ENCODE data around the gene PDE1A. TPM values are rescaled to one million over a fixed set of nuclear protein-coding genes. Genes with fewer than 3 reads are reported as not detected.

The PDE1A gene
- total RNA-seq, 2 donors from 2014 or later, result 0.31 TPM; not detected in 1

GRCh38 chr2:182210669-182211068, 216.2 kb downstream of the PDE1A start:
- Mint-ChIP-seq H3K27ac (no peak overlapping the region), H3K27me3 (ENCODE audit: insufficient read depth) (no peaks in the 10 kb centered on the region), H3K9me3 (no peaks in the 10 kb centered on the region), H3K4me1 (no peaks in the 10 kb centered on the region), H3K4me3 (no peak overlapping the region), H3K36me3 (ENCODE audit: low read depth) (no peaks in the 10 kb centered on the region)
- no peaks in the 10 kb centered on the region for H3K4me1 ChIP-seq (ENCODE audit: control insufficient read depth, insufficient read depth, low read length)
- no peak for DNase-seq
- H3K27ac ChIP-seq (ENCODE audit: low read depth, low read length), result no peak overlapping the region
- H3K9me3 ChIP-seq (ENCODE audit: control insufficient read depth, low read length), result no peaks in the 10 kb centered on the region
- no peak overlapping the region for H3K4me3 ChIP-seq (ENCODE audit: low read length)
- TF ChIP-seq CTCF (conservative IDR thresholded peaks at IDR 0.05), result no peak
- H3K36me3 ChIP-seq (ENCODE audit: control insufficient read depth, insufficient read depth, low read length), result no peaks in the 10 kb centered on the region
- H3K9ac ChIP-seq (ENCODE audit: extremely low read depth, low read length, poor library complexity, severe bottlenecking), result no peak overlapping the region
- H3K27me3 ChIP-seq (ENCODE audit: control insufficient read depth, insufficient read depth, low read length, poor library complexity, severe bottlenecking), result no peaks in the 10 kb centered on the region

- no peaks in the 10 kb centered on the region for H3K27me3 Mint-ChIP-seq (ENCODE audit: insufficient read depth)
- no peak for DNase-seq
- Histone ChIP-seq H3K9ac (ENCODE audit: extremely low read depth, low read length, poor library complexity, severe bottlenecking) (no peak overlapping the region), H3K9me3 (ENCODE audit: control insufficient read depth, low read length) (no peaks in the 10 kb centered on the region), H3K27me3 (ENCODE audit: control insufficient read depth, insufficient read depth, low read length, poor library complexity, severe bottlenecking) (no peaks in the 10 kb centered on the region), H3K4me1 (ENCODE audit: control insufficient read depth, insufficient read depth, low read length) (no peaks in the 10 kb centered on the region), H3K27ac (ENCODE audit: low read depth, low read length) (no peak overlapping the region), H3K4me3 (ENCODE audit: low read length) (no peak overlapping the region), H3K36me3 (ENCODE audit: control insufficient read depth, insufficient read depth, low read length) (no peaks in the 10 kb centered on the region)
- H3K36me3 Mint-ChIP-seq (ENCODE audit: low read depth), result no peaks in the 10 kb centered on the region
- WGBS, 2 experiments (ENCODE audit: insufficient coverage in 1 of 2, insufficient read length in 1 of 2), result 88 to 93% methylated on average over 2 to 4 of the region's 4 CpGs
- no peak overlapping the region for H3K4me3 Mint-ChIP-seq
- no peaks in the 10 kb centered on the region for H3K4me1 Mint-ChIP-seq
- no peak overlapping the region for H3K27ac Mint-ChIP-seq
- TF ChIP-seq CTCF (conservative IDR thresholded peaks at IDR 0.05), result no peak
- H3K9me3 Mint-ChIP-seq, result no peaks in the 10 kb centered on the region
Measured at GRCh38 chr2:182208421-182208820, 218.4 kb downstream of the PDE1A start.

- Mint-ChIP-seq H3K27me3 (ENCODE audit: insufficient read depth) (no peaks in the 10 kb centered on the region), H3K4me1 (no peaks in the 10 kb centered on the region), H3K9me3 (no peaks in the 10 kb centered on the region), H3K36me3 (ENCODE audit: low read depth) (no peaks in the 10 kb centered on the region), H3K27ac (no peak overlapping the region), H3K4me3 (no peak overlapping the region)
- no peak overlapping the region for H3K4me3 ChIP-seq (ENCODE audit: low read length)
- no peaks in the 10 kb centered on the region for H3K27me3 ChIP-seq (ENCODE audit: control insufficient read depth, insufficient read depth, low read length, poor library complexity, severe bottlenecking)
- no peaks in the 10 kb centered on the region for H3K4me1 ChIP-seq (ENCODE audit: control insufficient read depth, insufficient read depth, low read length)
- H3K9me3 ChIP-seq (ENCODE audit: control insufficient read depth, low read length), result no peaks in the 10 kb centered on the region
- no peak for TF ChIP-seq CTCF (conservative IDR thresholded peaks at IDR 0.05)
- 86 to 95% methylated on average over 5 of the region's 5 CpGs for WGBS, 2 experiments (ENCODE audit: insufficient coverage in 1 of 2, insufficient read length in 1 of 2)
- H3K27ac ChIP-seq (ENCODE audit: low read depth, low read length), result no peak overlapping the region
- no peak overlapping the region for H3K9ac ChIP-seq (ENCODE audit: extremely low read depth, low read length, poor library complexity, severe bottlenecking)
- DNase-seq, result no peak
- H3K36me3 ChIP-seq (ENCODE audit: control insufficient read depth, insufficient read depth, low read length), result no peaks in the 10 kb centered on the region
Measured at GRCh38 chr2:182207049-182207746, 219.6 kb downstream of the PDE1A start.
